ENCODE measurements around the gene RIMBP3B. TPM values are rescaled to one million over a fixed set of nuclear protein-coding genes. Genes with fewer than 3 reads are reported as not detected.
"Not testable (repeated sequence)": the region's sequence is repeated elsewhere in the genome, so short reads cannot be mapped to it uniquely, and the experiment has no call there.

Gene RIMBP3B
- 0.08 and 0.11 TPM in 2 replicates for polyA plus RNA-seq (2011; rRNA removed)
- polyA plus RNA-seq (2012; cell fraction: cytosol; rRNA removed), result 0.03 and 0.06 TPM in 2 replicates
- 0.17 and 0.22 TPM in 2 replicates for polyA plus RNA-seq (2012; cell fraction: nucleus; rRNA removed)
- polyA plus RNA-seq (2017; fragmentation: RNase III; extraction: RNeasy Plus Mini Kit Qiagen cat#74134 plus additional on column Dnase treatment), result 0.14 to 0.24 TPM (median 0.16 TPM) in 3 replicates
- 0.12 and 0.34 TPM in 2 replicates for polyA minus RNA-seq (2011; rRNA and poly(A)+ RNA removed)

GRCh38 chr22:21383701-21384467 is at the start of gene RIMBP3B:
Gene RIMBP3B, plus strand, starts transcription at chr22:21383751. Its CDS starts 108 bp downstream, at chr22:21383859.
- DNase-seq (ENCODE audit: low read depth in 1 of 2, low spot score in 1 of 2); H3K9me3 ChIP-seq; POLR2A ChIA-PET; FAIRE-seq; H3K4me1 ChIP-seq; H3K4me2 ChIP-seq; H3K4me3 ChIP-seq; H3K27ac ChIP-seq; CTCF ChIA-PET: not testable (repeated sequence)
- peak; percentile 93 to 94 for ATAC-seq
- no CpG with 5 or more reads among the region's 91 CpGs for WGBS (ENCODE audit: missing lambda C conversion rate)

GRCh38 chr22:21357527-21357926 is 26.0 kb upstream of the RIMBP3B start:
- POLR2A ChIA-PET; H3K9me3 ChIP-seq; DNase-seq (ENCODE audit: low read depth in 1 of 2, low spot score in 1 of 2); ATAC-seq; H3K4me1 ChIP-seq; H3K27ac ChIP-seq; H3K4me2 ChIP-seq; H3K4me3 ChIP-seq; CTCF ChIA-PET; FAIRE-seq: not testable (repeated sequence)
- no CpG with 5 or more reads among the region's 12 CpGs for WGBS (ENCODE audit: missing lambda C conversion rate)

GRCh38 chr22:21360525-21360924 is 23.0 kb upstream of the RIMBP3B start:
- H3K4me2 ChIP-seq; H3K9me3 ChIP-seq; CTCF ChIA-PET; H3K4me1 ChIP-seq; H3K27ac ChIP-seq; FAIRE-seq; DNase-seq (ENCODE audit: low read depth in 1 of 2, low spot score in 1 of 2); H3K4me3 ChIP-seq; ATAC-seq; POLR2A ChIA-PET: not testable (repeated sequence)
- no CpG with 5 or more reads among the region's 59 CpGs for WGBS (ENCODE audit: missing lambda C conversion rate)

GRCh38 chr22:21362473-21362872 is 21.1 kb upstream of the RIMBP3B start:
- H3K27ac ChIP-seq; FAIRE-seq; H3K4me2 ChIP-seq; H3K9me3 ChIP-seq; POLR2A ChIA-PET; H3K4me3 ChIP-seq; H3K4me1 ChIP-seq; DNase-seq (ENCODE audit: low read depth in 1 of 2, low spot score in 1 of 2); CTCF ChIA-PET: not testable (repeated sequence)
- ATAC-seq, result peak; percentile 45 to 53; a peak in 3 of 6 replicates
- WGBS (ENCODE audit: missing lambda C conversion rate), result no CpG with 5 or more reads among the region's 4 CpGs

GRCh38 chr22:21363061-21363460 is 20.5 kb upstream of the RIMBP3B start:
- H3K27ac ChIP-seq; CTCF ChIA-PET; ATAC-seq; H3K4me2 ChIP-seq; FAIRE-seq; POLR2A ChIA-PET; H3K4me3 ChIP-seq; H3K9me3 ChIP-seq; DNase-seq (ENCODE audit: low read depth in 1 of 2, low spot score in 1 of 2); H3K4me1 ChIP-seq: not testable (repeated sequence)
- 67% methylated on average over 1 of the region's 5 CpGs for whole genome bisulfite sequencing (ENCODE audit: missing lambda C conversion rate)

GRCh38 chr22:21363803-21364202 is 19.7 kb upstream of the RIMBP3B start:
- DNase-seq (ENCODE audit: low read depth in 1 of 2, low spot score in 1 of 2); H3K27ac ChIP-seq; ATAC-seq; H3K9me3 ChIP-seq; H3K4me1 ChIP-seq; H3K4me2 ChIP-seq; FAIRE-seq; H3K4me3 ChIP-seq; CTCF ChIA-PET; POLR2A ChIA-PET: not testable (repeated sequence)
- 93% methylated on average over 5 of the region's 11 CpGs for WGBS (ENCODE audit: missing lambda C conversion rate)

GRCh38 chr22:21364362-21364761 is 19.2 kb upstream of the RIMBP3B start:
- H3K9me3 ChIP-seq; H3K4me3 ChIP-seq; H3K4me2 ChIP-seq; FAIRE-seq; DNase-seq (ENCODE audit: low read depth in 1 of 2, low spot score in 1 of 2); POLR2A ChIA-PET; H3K4me1 ChIP-seq; CTCF ChIA-PET; ATAC-seq; H3K27ac ChIP-seq: not testable (repeated sequence)
- WGBS (ENCODE audit: missing lambda C conversion rate), result no CpG with 5 or more reads among the region's 11 CpGs

- FAIRE-seq, result not testable (repeated sequence)
These were observed 18.2 kb upstream of the RIMBP3B start for GRCh38 chr22:21365337-21365736.

GRCh38 chr22:21368603-21369310 is 14.8 kb upstream of the RIMBP3B start:
- H3K9me3 ChIP-seq; H3K4me3 ChIP-seq; CTCF ChIA-PET; H3K27ac ChIP-seq; DNase-seq (ENCODE audit: low read depth in 1 of 2, low spot score in 1 of 2); POLR2A ChIA-PET; H3K4me2 ChIP-seq; ATAC-seq; FAIRE-seq; H3K4me1 ChIP-seq: not testable (repeated sequence)
- 60% methylated on average over 1 of the region's 12 CpGs for WGBS (ENCODE audit: missing lambda C conversion rate)

More at GRCh38 chr22:21365337-21365736, 18.2 kb upstream of the RIMBP3B start:
- CTCF ChIA-PET; H3K4me1 ChIP-seq; POLR2A ChIA-PET; H3K4me2 ChIP-seq; H3K9me3 ChIP-seq; DNase-seq (ENCODE audit: low read depth in 1 of 2, low spot score in 1 of 2); ATAC-seq; H3K27ac ChIP-seq; H3K4me3 ChIP-seq: not testable (repeated sequence)
- WGBS (ENCODE audit: missing lambda C conversion rate), result 17% methylated on average over 1 of the region's 4 CpGs

GRCh38 chr22:21375880-21376279 is 7.7 kb upstream of the RIMBP3B start:
- POLR2A ChIA-PET, result not testable (repeated sequence)

More at GRCh38 chr22:21375880-21376279, 7.7 kb upstream of the RIMBP3B start:
- H3K27ac ChIP-seq; H3K9me3 ChIP-seq; ATAC-seq; FAIRE-seq; H3K4me3 ChIP-seq; DNase-seq (ENCODE audit: low read depth in 1 of 2, low spot score in 1 of 2); CTCF ChIA-PET; H3K4me1 ChIP-seq; H3K4me2 ChIP-seq: not testable (repeated sequence)
- WGBS (ENCODE audit: missing lambda C conversion rate), result no CpG with 5 or more reads among the region's 4 CpGs
